NCI-H2171 (cell line): Measurements from ENCODE around the gene C1orf232.
A peak's percentile ranks its signal among the peaks of the same experiment; 100 is the strongest.

Source experiments
- DNase-seq: peaks from one replicate; lab custom pipeline; 2025; lab: John Stamatoyannopoulos, UW

C1orf232 gene

DNA sequence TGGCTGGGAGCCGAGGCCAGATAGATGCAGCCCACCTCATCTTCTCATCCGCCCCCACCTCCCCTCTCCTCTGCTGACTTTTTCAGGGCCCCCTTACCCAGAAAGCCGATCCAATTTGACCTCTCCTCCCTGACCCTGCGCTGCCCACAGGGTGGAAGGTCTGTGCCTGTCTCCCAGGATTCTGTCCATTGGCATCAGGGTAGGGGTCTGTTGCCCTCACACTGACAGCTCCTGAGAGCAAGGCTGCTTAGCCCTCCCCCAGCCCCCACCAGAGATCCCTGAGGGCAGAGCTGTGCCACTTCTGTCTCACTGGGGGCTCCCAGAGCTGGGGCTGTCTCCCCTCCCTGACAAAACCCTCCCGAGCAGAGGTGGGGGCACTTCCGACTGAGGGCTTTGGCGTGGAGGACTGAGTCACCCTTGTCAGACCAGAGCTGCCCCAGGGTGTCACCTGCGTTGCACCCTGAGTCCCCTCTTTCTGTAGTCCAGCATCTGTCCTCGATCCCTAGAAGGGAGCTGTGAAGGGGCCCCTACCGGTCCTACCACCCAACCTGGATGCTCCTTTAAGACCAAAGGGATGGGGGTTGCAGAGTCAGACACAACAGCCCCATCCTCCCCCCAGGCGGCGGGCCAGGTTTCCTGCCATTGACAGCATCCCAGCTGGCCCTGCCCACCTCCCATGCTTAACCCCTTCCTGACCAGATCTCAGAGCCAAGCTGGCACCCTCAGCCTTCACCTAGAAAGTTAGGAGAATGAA is 12.3 kb downstream of the C1orf232 start:
- DNase-seq, result peak; percentile 9

- no peak for DNase-seq
Measured at GRCh38 chr1:26155370-26156284, 13.1 kb downstream of the C1orf232 start.

DNA sequence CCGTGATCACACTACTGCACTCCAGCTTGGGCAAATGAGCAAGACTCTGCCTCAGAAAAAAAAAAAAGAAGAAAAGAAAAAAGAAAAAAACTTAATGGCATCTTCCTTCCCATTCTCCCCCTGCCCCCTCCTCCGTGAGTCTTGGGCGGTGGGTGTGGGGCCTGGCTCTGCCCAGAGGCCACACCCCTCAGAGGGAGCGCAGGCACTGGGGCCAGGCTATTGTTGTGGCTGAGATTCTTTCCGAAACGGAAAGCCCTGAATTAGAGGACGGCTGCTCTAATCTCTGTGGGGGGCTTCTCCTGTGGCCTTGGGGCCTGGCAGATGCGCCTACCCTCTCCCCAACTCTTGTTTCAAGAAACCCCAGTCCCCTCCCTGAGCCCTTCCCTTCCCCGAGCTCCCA is 14.0 kb downstream of the C1orf232 start:
- DNase-seq, result no peak

DNA sequence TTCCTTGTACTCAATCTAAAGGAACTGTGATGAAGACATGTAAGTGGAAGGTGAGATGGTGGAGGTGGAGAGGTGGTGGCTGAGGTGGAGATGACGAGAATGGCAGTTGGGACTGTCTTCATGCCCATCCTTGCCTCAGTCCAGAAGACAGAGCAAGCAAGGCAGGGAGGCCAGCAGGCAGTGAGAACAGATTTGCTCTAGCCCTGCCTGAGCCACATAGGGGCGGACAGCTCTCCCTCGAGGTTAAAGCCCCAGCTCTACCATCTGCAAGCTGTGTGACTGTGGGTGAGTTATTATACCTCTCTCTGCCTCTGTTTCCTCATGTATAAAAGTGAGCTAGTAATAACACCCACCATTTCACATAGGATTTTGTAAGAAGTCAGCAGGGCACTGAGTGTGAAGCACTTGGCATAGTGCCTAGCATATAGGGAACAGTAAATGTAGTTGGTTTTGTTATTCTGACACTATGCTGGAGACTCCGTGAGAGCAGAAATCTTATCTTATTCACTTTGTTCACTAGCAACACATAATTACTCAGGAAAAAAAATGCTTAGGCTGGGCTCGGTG is 14.7 kb downstream of the C1orf232 start:
- no peak for DNase-seq

GRCh38 chr1:26148887-26149286 is 19.9 kb downstream of the C1orf232 start:
- DNase-seq, result no peak

- DNase-seq, result no peak
Measured at GRCh38 chr1:26145960-26146294, 22.8 kb downstream of the C1orf232 start.

GRCh38 chr1:26145041-26145959 is 23.5 kb downstream of the C1orf232 start:
- DNase-seq, result peak; percentile 87

GRCh38 chr1:26142159-26142558 is 26.6 kb downstream of the C1orf232 start:
- no peak for DNase-seq

GRCh38 chr1:26138974-26139558 is 29.7 kb downstream of the C1orf232 start:
- no peak for DNase-seq

GRCh38 chr1:26134466-26134865 is 34.3 kb downstream of the C1orf232 start:
- no peak for DNase-seq

DNA sequence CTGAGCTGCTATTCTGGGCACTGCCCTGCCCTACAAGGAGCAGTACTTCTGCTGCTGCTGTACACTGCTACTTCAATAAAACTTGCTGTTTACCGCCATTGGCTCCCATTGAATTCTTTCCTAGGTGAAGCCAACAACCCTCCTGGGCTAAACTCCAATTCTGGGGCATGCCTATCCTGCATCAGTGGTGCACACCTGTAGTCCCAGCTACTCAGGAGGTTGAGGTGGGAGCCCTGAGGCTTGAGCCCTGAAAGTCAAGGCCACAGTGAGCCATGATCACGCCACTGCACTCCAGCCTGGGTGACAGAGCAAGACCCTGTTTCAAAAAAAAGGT is 36.0 kb downstream of the C1orf232 start:
- no peak for DNase-seq

DNA sequence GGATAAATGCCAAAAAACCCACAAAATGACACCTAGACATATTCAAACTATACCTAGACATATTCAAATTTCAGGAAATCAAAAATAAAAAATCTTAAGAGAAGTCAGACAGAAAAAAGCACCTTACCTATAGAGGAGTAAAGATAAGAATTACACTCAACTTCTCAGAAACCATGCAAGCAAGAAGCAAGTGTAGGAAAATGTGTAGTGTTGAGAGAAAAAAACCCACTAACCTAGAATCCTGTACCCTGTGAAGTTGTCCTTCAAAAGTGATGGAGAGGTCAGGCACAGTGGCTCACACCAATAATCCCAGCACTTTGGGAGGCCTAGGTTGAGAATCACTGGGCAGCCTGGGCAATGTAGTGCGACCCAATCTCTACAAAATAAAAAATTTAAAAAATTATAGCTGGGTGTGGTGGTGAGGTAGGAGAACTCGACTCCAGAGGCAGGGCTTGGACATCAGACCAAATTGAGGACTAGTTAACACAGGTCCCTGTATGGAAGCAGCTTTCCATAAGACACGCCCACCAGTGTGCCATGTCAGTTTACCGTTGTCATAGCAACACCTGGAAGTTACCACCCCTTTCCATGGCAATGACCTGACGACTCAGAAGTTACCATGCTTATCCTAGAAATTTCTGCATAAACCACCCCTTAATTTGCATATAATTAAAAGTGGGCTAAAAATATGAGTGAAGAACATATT is 36.5 kb downstream of the C1orf232 start:
- DNase-seq, result no peak

GRCh38 chr1:26130695-26131094 is 38.1 kb downstream of the C1orf232 start:
- DNase-seq, result no peak

- DNase-seq, result no peak
Measured at GRCh38 chr1:26129778-26130177, 39.0 kb downstream of the C1orf232 start.

DNA sequence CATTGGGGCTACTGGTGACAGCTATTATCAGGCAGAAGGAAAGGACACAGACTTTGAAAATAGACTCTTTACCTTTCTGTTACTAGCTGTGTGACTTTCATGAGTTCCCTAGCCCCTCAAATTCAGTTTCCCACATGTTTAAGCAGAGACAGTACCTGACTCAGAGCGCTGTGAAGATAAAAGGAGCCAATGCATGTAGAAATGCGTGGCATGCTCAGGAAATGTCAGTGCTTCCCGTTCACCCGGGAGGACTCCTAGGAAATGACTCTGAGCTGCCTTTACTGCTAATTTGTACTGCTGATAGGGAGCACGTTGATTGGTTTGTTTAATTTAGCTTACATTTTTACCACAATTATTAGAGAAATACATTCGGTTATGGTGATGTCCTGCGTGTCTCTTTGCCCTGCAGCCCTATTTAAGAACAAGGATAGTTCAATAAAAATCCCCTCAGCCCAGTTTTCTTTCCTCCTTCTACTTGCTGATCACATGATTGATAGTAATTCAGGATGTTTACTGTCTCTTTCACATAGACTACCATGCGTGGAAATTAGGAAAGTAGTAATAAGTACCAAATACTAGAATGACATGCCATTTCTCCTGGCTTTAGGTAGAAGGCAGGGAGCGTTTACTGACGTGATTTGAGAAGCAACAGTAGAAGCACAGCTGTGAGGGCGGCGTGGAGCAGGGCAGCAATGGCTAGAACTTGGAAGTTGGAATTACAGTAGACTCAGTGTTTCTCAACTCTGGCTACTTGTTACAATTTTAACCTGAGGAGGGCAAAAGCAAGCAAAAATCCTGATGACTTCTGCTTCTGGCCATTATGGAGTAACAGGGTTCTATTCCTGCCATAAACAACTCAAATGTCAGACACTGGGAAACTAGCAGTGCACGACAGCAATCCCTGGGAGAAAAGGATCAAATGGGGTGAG is 41.3 kb downstream of the C1orf232 start:
- no peak for DNase-seq

- peak; percentile 60 for DNase-seq
Measured at GRCh38 chr1:26126321-26127084, 42.3 kb downstream of the C1orf232 start.

DNA sequence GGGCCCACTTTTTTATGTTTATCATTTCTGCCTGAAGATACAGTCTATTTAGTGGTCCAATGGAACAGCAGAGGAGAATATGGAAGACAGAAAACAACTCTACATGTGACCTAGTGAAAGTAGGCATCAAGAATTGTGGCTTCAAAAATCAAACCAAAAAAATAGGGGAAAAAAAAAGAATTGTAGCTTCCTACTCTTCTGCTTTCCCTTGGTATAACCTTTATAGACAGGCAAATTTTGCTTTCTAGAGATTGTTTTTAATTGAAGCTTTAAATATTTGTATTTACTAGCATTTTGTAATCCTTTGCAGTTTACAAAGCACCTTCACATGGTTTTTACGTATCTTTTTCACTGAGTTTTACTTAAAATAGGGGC is 42.8 kb downstream of the C1orf232 start:
- DNase-seq, result no peak

- DNase-seq, result no peak
Measured at GRCh38 chr1:26125382-26125781, 43.4 kb downstream of the C1orf232 start.
